CD14-positive monocyte (primary cell): Measurements from ENCODE around the gene NPEPL1. TPM values are rescaled to one million over a fixed set of nuclear protein-coding genes. Genes with fewer than 3 reads are reported as not detected.

Source experiments
- DNase-seq, 3 donors: peaks; one replicate each; pipeline ENCODE4 v3.0.0-alpha.2; 2011 to 2022
- H2AFZ ChIP-seq: 2 replicates; pipeline ENCODE4 v1.6.0; 2012; ENCODE audit warnings: mild to moderate bottlenecking, low read depth, low read length, inconsistent platforms; ENCODE audit not compliant: insufficient read depth, poor library complexity, severe bottlenecking
- H3K27ac ChIP-seq, 2 donors: 1 replicate in 1 of 2; 2 replicates in 1 of 2; pipeline ENCODE4 v1.5.1; 2012 to 2013; ENCODE audit warnings: low read length in 2 of 2, control low read depth in 1 of 2, inconsistent platforms in 1 of 2, low read depth in 1 of 2, mild to moderate bottlenecking in 1 of 2
- H3K27me3 ChIP-seq, 2 donors: one replicate each; pipeline versions ENCODE4 v1.6.0 to v1.6.1; 2011 to 2013; ENCODE audit warnings: low read length in 2 of 2; ENCODE audit not compliant: control insufficient read depth in 2 of 2, insufficient read depth in 2 of 2
- H3K36me3 ChIP-seq, 2 donors: replicated peaks in 1 of 2; 1 replicate in 1 of 2; 2 replicates in 1 of 2; pipeline versions ENCODE4 v1.5.1 to v1.6.1; 2012 to 2013; ENCODE audit warnings: low read length in 2 of 2, control low read depth in 1 of 2, inconsistent platforms in 1 of 2, mild to moderate bottlenecking in 1 of 2; ENCODE audit not compliant: insufficient read depth in 2 of 2, control insufficient read depth in 1 of 2
- H3K4me1 ChIP-seq, 2 donors: 1 replicate in 1 of 2; 2 replicates in 1 of 2; pipeline versions ENCODE4 v1.5.1 to v1.6.1; 2012 to 2013; ENCODE audit warnings: low read length in 2 of 2, control low read depth in 1 of 2, inconsistent platforms in 1 of 2, mild to moderate bottlenecking in 1 of 2, moderate library complexity in 1 of 2; ENCODE audit not compliant: insufficient read depth in 2 of 2, control insufficient read depth in 1 of 2
- H3K4me2 ChIP-seq: replicated peaks from 2 replicates; pipeline ENCODE3; 2012; ENCODE audit warnings: low read length, moderate library complexity, mild to moderate bottlenecking; ENCODE audit not compliant: poor library complexity, severe bottlenecking; ENCODE audit errors: extremely low read depth
- H3K4me3 ChIP-seq, 3 experiments: fragments of 200-600 bp in 1 of 3; sonication (generic) in 1 of 3; replicated peaks in 1 of 3; 1 replicate in 2 of 3; 2 replicates in 1 of 3; pipeline ENCODE4 v1.5.1; 2011 to 2013; ENCODE audit warnings: low read length in 3 of 3, mild to moderate bottlenecking in 3 of 3, control low read depth in 2 of 3, low read depth in 2 of 3, inconsistent platforms in 1 of 3, moderate library complexity in 1 of 3
- H3K79me2 ChIP-seq: 2 replicates; pipeline ENCODE4 v1.6.0; 2012; ENCODE audit warnings: mild to moderate bottlenecking, control low read depth, inconsistent platforms, low read length, moderate library complexity; ENCODE audit not compliant: insufficient read depth
- H3K9ac ChIP-seq: 2 replicates; pipeline ENCODE4 v1.6.0; 2017; ENCODE audit warnings: low read length, mild to moderate bottlenecking; ENCODE audit not compliant: insufficient read depth, poor library complexity, severe bottlenecking
- H3K9me3 ChIP-seq, 2 donors: replicated peaks in 1 of 2; 1 replicate in 1 of 2; 2 replicates in 1 of 2; pipeline versions ENCODE4 v1.5.1 to v1.6.1; 2012 to 2013; ENCODE audit warnings: low read length in 2 of 2, control low read depth in 1 of 2; ENCODE audit not compliant: control insufficient read depth in 1 of 2, insufficient read depth in 1 of 2
- H4K20me1 ChIP-seq: 2 replicates; pipeline ENCODE4 v1.6.0; 2012; ENCODE audit warnings: mild to moderate bottlenecking, low read length, control low read depth, moderate library complexity; ENCODE audit not compliant: insufficient read depth
- H3K27ac Mint-ChIP-seq, 7 donors: one replicate each; pipeline ENCODE4 v1.8.0; 2020; ENCODE audit warnings: mild to moderate bottlenecking in 7 of 7, mixed read lengths in 7 of 7, moderate library complexity in 6 of 7, inconsistent platforms in 2 of 7
- H3K27me3 Mint-ChIP-seq, 3 donors: one replicate each; pipeline ENCODE4 v1.8.0; 2021 to 2022; ENCODE audit warnings: low read depth in 3 of 3, mild to moderate bottlenecking in 3 of 3, mixed read lengths in 3 of 3, moderate library complexity in 3 of 3, inconsistent platforms in 1 of 3
- H3K36me3 Mint-ChIP-seq, 2 donors: one replicate each; pipeline ENCODE4 v1.8.0; 2020; ENCODE audit warnings: mixed read lengths in 2 of 2, inconsistent platforms in 1 of 2, mild to moderate bottlenecking in 1 of 2
- H3K4me1 Mint-ChIP-seq: one replicate; pipeline ENCODE4 v1.8.0; 2020; ENCODE audit warnings: mild to moderate bottlenecking, mixed read lengths
- H3K4me3 Mint-ChIP-seq, 2 donors: one replicate each; pipeline ENCODE4 v1.8.0; 2020; ENCODE audit warnings: mild to moderate bottlenecking in 2 of 2, mixed read lengths in 2 of 2, moderate library complexity in 1 of 2
- H3K9me3 Mint-ChIP-seq, 7 donors: one replicate each; pipeline ENCODE4 v1.8.0; 2020 to 2022; ENCODE audit warnings: mixed read lengths in 7 of 7, mild to moderate bottlenecking in 6 of 7, moderate library complexity in 6 of 7, inconsistent platforms in 2 of 7
- WGBS: methylation state at CpG from one replicate; pipeline ENCODE4 v1.1.5; 2013; ENCODE audit warnings: missing lambda C conversion rate; ENCODE audit not compliant: insufficient coverage; 5-methylcytosine and 5-hydroxymethylcytosine counted together
- intact Hi-C, 2 donors: fragments of 100-400 bp; cut with micrococcal nuclease; formaldehyde crosslinking; loops; one replicate each; pipeline versions ENCODE4 v1.15.0 to v1.15.1; 2023
- polyA plus RNA-seq, 3 donors: library from polyadenylated mRNA; depleted of rRNA in 1 of 3; unstranded in 2 of 3; stranded (reverse) in 1 of 3; fragments of 300-500 nt in 2 of 3; fragments of >200 nt in 1 of 3; fragmentation: Illumina TruSeq in 2 of 3; gene quantifications; 1 replicate in 2 of 3; 2 replicates in 1 of 3; pipeline ENCODE4 v1.2.3, GENCODE V29; 2012 to 2021
- TF ChIP-seq, protein P1 (sequence below): fragments of 200-600 bp; IDR thresholded peaks from one replicate; pipeline ENCODE4 v1.8.0; 2022; ENCODE audit warnings: antibody characterized with exemption, mild to moderate bottlenecking

NPEPL1 gene
- polyA plus RNA-seq, 3 donors: 37.6 to 109 (median 39.6) TPM

GRCh38 chr20:58654337-58654736 lies 38.3 kb upstream of the NPEPL1 start:
- Mint-ChIP-seq H3K4me1 (peaks cover 35% of the 10 kb centered on the region), H3K4me3 (no peak overlapping the region), H3K27ac (no peak overlapping the region), H3K36me3 (peaks cover 14 to 18% of the 10 kb centered on the region in 2 donors), H3K27me3 (peaks cover 1 to 4% (median 3%) of the 10 kb centered on the region in 3 donors), H3K9me3 (peaks cover 0 to 4% (median 0%) of the 10 kb centered on the region in 7 donors)
- peaks cover 0 to under 1% of the 10 kb centered on the region in 2 donors for H3K27me3 ChIP-seq
- TF ChIP-seq, protein P1, sequence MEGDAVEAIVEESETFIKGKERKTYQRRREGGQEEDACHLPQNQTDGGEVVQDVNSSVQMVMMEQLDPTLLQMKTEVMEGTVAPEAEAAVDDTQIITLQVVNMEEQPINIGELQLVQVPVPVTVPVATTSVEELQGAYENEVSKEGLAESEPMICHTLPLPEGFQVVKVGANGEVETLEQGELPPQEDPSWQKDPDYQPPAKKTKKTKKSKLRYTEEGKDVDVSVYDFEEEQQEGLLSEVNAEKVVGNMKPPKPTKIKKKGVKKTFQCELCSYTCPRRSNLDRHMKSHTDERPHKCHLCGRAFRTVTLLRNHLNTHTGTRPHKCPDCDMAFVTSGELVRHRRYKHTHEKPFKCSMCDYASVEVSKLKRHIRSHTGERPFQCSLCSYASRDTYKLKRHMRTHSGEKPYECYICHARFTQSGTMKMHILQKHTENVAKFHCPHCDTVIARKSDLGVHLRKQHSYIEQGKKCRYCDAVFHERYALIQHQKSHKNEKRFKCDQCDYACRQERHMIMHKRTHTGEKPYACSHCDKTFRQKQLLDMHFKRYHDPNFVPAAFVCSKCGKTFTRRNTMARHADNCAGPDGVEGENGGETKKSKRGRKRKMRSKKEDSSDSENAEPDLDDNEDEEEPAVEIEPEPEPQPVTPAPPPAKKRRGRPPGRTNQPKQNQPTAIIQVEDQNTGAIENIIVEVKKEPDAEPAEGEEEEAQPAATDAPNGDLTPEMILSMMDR: no peak
- H3K4me2 ChIP-seq: no peak overlapping the region
- no CpG with 5 or more reads among the region's 4 CpGs for WGBS
- no peak overlapping the region for H3K4me3 ChIP-seq
- peaks cover 81% of the 10 kb centered on the region for H3K79me2 ChIP-seq
- H3K27ac ChIP-seq: peak overlapping the region in 1 of 2 donors; percentile 18
- intact Hi-C loops: loop anchor here (5.0 to 10.0 kb wide), 6 partner anchors 193 to 390 kb away; partner anchors contain the start of genes VAPB (in 2 of the 2), PRELID3B (in 1 of the 2) and RAB22A (in 1 of the 2)
- no peak overlapping the region for H3K9ac ChIP-seq
- H3K4me1 ChIP-seq: peaks cover 17 to 39% of the 10 kb centered on the region in 2 donors
- DNase-seq: no peak
- H3K36me3 ChIP-seq: peaks cover 7 to 33% of the 10 kb centered on the region in 2 donors
- no peaks in the 10 kb centered on the region for H3K9me3 ChIP-seq
- peaks cover 44% of the 10 kb centered on the region for H4K20me1 ChIP-seq
- H2AFZ ChIP-seq: no peak overlapping the region

- Mint-ChIP-seq H3K27me3 (no peaks in the 10 kb centered on the region), H3K9me3 (peaks cover 0 to 3% (median 0%) of the 10 kb centered on the region in 7 donors), H3K36me3 (peaks cover 18 to 26% of the 10 kb centered on the region in 2 donors), H3K27ac (peak overlapping the region in 2 of 7 donors; percentile 61 to 65), H3K4me1 (peaks cover 39% of the 10 kb centered on the region), H3K4me3 (no peak overlapping the region)
- 89% methylated on average over 3 of the region's 6 CpGs for WGBS
- peaks cover 7 to 42% of the 10 kb centered on the region in 2 donors for H3K36me3 ChIP-seq
- peaks cover 92% of the 10 kb centered on the region for H3K79me2 ChIP-seq
- intact Hi-C loops: loop anchor here (10.0 kb wide), 3 partner anchors 239 to 389 kb away; partner anchors contain the start of gene PRELID3B (in 1 of the 2)
- H3K4me1 ChIP-seq: peaks cover 15 to 27% of the 10 kb centered on the region in 2 donors
- H3K9ac ChIP-seq: no peak overlapping the region
- no peaks in the 10 kb centered on the region for H3K27me3 ChIP-seq
- H3K27ac ChIP-seq: no peak overlapping the region
- no peak overlapping the region for H2AFZ ChIP-seq
- no peak overlapping the region for H3K4me3 ChIP-seq
- H4K20me1 ChIP-seq: peaks cover 55% of the 10 kb centered on the region
- no peak overlapping the region for H3K4me2 ChIP-seq
- no peaks in the 10 kb centered on the region for H3K9me3 ChIP-seq
- no peak for DNase-seq
- TF ChIP-seq, protein P1: no peak
Observed at GRCh38 chr20:58655328-58656107, 37.1 kb upstream of the NPEPL1 start.
